Mesodermal cell (in vitro differentiated cells): Measurements from ENCODE around the gene SIN3B.

Experiments
- H3K27ac ChIP-seq: 2 replicates; pipeline ENCODE4 v1.7.0; 2013; ENCODE audit warnings: mild to moderate bottlenecking, low read depth, low read length, moderate library complexity; ENCODE audit not compliant: severe bottlenecking
- H3K36me3 ChIP-seq: 2 replicates; pipeline ENCODE4 v1.7.1; 2013; ENCODE audit warnings: mild to moderate bottlenecking, low read length, moderate library complexity; ENCODE audit not compliant: control insufficient read depth, insufficient read depth
- H3K4me1 ChIP-seq: one replicate; pipeline ENCODE4 v1.7.1; 2013; ENCODE audit warnings: mild to moderate bottlenecking, low read length; ENCODE audit not compliant: insufficient read depth, control insufficient read depth, poor library complexity, severe bottlenecking
- H3K4me3 ChIP-seq: 2 replicates; pipeline ENCODE4 v1.7.0; 2013; ENCODE audit warnings: low read length, control low read depth, mild to moderate bottlenecking; ENCODE audit not compliant: insufficient read depth, poor library complexity, severe bottlenecking; ENCODE audit errors: extremely low read depth
- H3K9me3 ChIP-seq: 2 replicates; pipeline ENCODE4 v1.7.1; 2013; ENCODE audit warnings: mild to moderate bottlenecking, low read length, moderate library complexity; ENCODE audit not compliant: control insufficient read depth
- WGBS, 2 experiments: methylation state at CpG; one replicate each; pipeline ENCODE4 v1.1.5; 2013; ENCODE audit warnings: missing lambda C conversion rate in 2 of 2; ENCODE audit not compliant: insufficient coverage in 2 of 2; 5-methylcytosine and 5-hydroxymethylcytosine counted together

The SIN3B gene

DNA sequence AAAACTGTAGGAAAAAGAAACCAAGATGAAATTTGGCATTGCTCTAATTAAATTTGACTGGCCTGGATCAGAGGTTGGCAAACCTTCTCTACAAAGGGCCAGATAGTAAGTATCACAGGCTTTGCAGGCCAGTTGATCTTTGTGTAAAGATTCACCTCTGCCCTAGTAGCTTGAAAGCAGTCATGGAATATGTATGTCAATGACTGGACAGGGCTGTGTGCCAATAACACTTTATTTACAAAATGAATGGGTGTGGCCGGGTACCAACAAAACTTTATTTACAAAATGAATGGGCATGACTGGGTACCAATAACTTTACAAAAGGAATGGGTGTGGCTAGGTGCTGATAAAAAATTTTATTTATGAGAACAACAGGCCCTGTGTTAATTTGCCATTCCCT, 20.0 kb downstream of the SIN3B start:
- H3K4me1 ChIP-seq = no peaks in the 10 kb centered on the region
- H3K9me3 ChIP-seq = no peaks in the 10 kb centered on the region
- H3K27ac ChIP-seq = no peak overlapping the region
- H3K36me3 ChIP-seq = peaks cover 97% of the 10 kb centered on the region
- H3K4me3 ChIP-seq = no peak overlapping the region
- WGBS, 2 experiments = 100% methylated on average over 1 of the region's 1 CpG; no CpG with 5 or more reads in 1 of the 2 experiments

DNA sequence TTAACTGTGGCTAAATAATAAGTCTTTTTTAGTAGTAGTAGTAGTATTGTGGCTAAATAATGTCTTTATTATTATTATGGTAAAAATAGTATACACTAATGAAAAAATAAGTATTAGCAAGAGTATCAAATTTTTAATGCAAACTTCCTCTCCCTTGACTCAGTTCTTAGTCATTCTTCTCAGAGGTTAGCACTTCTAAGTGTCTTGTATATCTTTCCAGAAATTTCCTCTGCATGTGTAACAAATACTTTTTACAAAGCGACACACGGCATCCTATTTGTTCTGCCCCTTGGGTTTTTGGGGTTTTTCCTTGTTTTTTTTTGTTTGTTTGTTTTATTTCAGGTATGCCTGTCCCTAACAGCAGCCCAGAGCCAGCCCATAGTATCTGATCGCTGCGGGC, 20.9 kb downstream of the SIN3B start:
- no peaks in the 10 kb centered on the region for H3K4me1 ChIP-seq
- WGBS, 2 experiments = 80% methylated on average over 1 of the region's 4 CpGs; no CpG with 5 or more reads in 1 of the 2 experiments
- no peak overlapping the region for H3K4me3 ChIP-seq
- H3K27ac ChIP-seq = no peak overlapping the region
- no peaks in the 10 kb centered on the region for H3K9me3 ChIP-seq
- peaks cover 97% of the 10 kb centered on the region for H3K36me3 ChIP-seq

DNA sequence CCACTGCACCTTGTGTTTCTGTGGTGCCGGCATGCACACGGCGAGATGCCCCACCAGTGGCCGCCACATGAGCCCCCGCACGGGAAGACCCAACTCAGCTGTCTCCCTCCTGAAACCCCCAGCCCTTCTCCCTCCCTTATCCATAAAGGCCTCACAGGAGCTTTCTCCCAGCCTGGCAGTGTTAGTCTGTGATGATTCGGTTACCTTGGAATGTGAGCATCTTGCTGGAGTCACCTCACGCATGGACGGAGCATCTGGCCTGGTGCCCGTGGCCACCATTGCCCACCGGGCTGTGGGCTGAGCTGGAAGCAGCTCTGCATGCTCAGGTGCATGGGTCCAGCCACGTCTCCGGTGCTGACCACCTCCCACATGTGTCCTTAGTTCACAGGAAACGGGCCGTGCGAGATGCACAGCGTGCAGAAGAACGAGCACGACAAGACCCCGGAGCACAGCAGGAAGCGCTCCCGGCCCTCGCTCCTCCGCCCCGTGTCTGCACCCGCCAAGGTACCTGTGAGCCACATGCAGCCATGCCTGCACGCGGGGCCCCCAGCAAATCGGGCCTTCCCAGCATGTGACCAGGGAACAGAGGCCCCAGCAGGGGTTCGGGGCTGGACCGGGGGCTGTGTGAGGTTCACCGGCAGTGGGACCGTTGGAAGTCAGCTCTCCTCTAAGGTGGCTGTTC, 22.0 kb downstream of the SIN3B start:
- H3K36me3 ChIP-seq = peaks cover 98% of the 10 kb centered on the region
- H3K4me1 ChIP-seq = no peaks in the 10 kb centered on the region
- H3K27ac ChIP-seq = no peak overlapping the region
- 92 to 93% methylated on average over 30 to 33 of the region's 33 CpGs for WGBS, 2 experiments
- no peak overlapping the region for H3K4me3 ChIP-seq
- H3K9me3 ChIP-seq = no peaks in the 10 kb centered on the region

DNA sequence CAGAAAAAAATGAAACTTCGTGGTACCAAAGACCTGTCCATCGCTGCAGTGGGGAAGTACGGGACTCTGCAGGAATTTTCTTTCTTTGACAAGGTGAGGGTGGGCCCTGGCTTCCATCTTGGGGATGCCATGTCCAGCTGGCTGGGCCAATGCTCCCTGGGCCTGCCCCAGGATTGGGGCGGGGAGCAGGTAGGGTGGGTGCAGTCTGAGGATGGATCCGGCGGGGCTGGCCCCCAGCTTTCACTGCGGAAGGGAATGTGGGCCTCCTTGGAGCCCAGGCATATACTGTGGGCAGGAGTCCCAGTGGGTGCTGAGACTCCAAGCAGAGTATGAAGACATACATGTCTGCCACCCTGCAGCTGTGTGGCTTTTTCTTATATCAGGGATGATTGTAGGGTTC, 23.9 kb downstream of the SIN3B start:
- Histone ChIP-seq H3K4me3 (no peak overlapping the region), H3K27ac (no peak overlapping the region), H3K4me1 (no peaks in the 10 kb centered on the region), H3K9me3 (no peaks in the 10 kb centered on the region), H3K36me3 (peaks cover 95% of the 10 kb centered on the region)
- 93 to 100% methylated on average over 7 of the region's 7 CpGs for WGBS, 2 experiments

DNA sequence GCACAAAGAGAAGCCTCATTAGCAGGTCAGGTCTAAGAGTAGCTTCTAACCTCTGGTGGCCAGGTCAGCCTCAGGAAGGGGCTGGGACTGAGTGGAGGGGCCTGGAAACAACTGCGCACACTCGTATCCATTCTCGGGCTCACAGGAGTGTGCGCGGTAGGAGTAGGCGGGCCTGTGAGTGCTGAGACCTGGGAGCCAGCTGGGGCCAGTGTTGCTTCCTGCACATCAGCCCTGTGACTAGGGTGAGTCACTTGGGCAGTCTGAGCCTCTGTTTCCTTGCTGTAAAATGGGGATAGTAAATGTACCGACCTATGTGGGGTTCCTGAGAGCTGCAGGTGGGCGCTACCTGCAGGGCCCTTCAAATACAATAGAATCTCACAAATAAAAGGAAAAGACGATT, 26.9 kb downstream of the SIN3B start:
- no peak overlapping the region for H3K4me3 ChIP-seq
- WGBS, 2 experiments = 96 to 97% methylated on average over 7 of the region's 9 CpGs
- peaks cover 82% of the 10 kb centered on the region for H3K36me3 ChIP-seq

DNA sequence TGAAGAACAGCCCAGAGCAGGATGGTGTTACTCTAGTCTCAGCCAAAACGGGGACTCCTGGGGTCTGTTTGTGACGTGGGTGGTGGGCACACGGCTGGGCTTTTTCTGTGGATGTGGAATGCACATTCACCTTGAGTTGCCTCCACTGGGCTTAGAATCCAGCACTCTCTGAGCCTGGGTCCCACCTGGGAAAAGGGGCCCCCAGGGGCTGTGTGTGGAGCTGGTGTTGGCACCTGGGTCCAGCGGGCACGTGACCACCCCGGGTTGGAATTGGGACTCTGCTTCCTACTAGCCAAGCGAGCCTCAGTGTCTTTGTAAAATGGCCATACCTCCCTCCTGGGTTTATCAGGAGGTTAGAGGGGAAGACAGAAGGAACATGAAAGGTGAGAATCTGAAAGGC, 30.4 kb downstream of the SIN3B start:
- Histone ChIP-seq H3K36me3 (peaks cover 77% of the 10 kb centered on the region), H3K9me3 (no peaks in the 10 kb centered on the region), H3K4me1 (no peaks in the 10 kb centered on the region), H3K4me3 (no peak overlapping the region), H3K27ac (no peak overlapping the region)
- WGBS, 2 experiments = 100% methylated on average over 6 to 7 of the region's 7 CpGs

More for the DNA sequence above, 26.9 kb downstream of the SIN3B start:
- Histone ChIP-seq H3K9me3 (no peaks in the 10 kb centered on the region), H3K4me1 (no peaks in the 10 kb centered on the region), H3K27ac (no peak overlapping the region)

DNA sequence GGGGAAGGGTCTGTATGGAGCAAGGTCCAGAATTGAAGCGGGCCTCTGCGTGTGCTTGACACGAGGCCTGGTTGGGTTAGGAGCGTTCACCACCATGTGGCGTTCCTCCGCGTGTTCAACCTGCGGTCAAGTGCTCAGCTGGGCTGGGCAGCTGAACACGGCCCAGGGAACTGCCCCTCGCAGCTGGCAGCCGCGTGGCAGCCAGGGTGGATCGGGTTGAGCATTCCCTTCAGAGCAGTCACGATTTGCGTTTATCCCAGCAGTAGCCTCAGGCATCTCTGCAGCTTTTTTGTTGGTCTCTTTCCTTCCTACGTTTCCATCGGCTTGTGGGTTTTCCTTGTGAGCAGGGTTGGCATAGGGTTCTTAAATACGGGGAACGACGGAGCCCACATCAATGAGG, 30.9 kb downstream of the SIN3B start:
- Histone ChIP-seq H3K9me3 (no peaks in the 10 kb centered on the region), H3K36me3 (peaks cover 76% of the 10 kb centered on the region), H3K27ac (no peak overlapping the region), H3K4me1 (no peaks in the 10 kb centered on the region), H3K4me3 (no peak overlapping the region)
- WGBS, 2 experiments = 92 to 95% methylated on average over 17 to 20 of the region's 20 CpGs

DNA sequence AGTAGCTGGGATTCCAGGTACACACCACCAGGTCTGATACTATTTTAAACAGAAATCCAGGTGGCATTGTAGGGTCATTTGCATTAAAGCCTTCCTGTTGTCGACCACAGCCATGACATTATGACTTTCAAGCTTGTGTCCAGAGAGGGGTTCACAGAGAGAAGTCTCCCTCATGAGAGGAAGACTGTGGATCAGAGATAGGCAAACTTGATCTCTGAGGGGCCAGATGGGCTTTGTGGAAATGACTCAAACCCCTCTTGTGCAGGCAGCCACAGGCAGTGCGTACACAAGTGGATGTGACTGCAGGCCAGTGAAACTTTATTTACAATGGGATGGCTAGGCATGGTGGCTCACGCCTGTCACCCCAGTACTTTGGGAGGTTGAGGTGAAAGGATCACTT, 31.8 kb downstream of the SIN3B start:
- Histone ChIP-seq H3K4me3 (no peak overlapping the region), H3K36me3 (peaks cover 76% of the 10 kb centered on the region), H3K9me3 (no peaks in the 10 kb centered on the region), H3K4me1 (no peaks in the 10 kb centered on the region), H3K27ac (no peak overlapping the region)
- WGBS, 2 experiments = 100% methylated on average over 2 of the region's 3 CpGs

DNA sequence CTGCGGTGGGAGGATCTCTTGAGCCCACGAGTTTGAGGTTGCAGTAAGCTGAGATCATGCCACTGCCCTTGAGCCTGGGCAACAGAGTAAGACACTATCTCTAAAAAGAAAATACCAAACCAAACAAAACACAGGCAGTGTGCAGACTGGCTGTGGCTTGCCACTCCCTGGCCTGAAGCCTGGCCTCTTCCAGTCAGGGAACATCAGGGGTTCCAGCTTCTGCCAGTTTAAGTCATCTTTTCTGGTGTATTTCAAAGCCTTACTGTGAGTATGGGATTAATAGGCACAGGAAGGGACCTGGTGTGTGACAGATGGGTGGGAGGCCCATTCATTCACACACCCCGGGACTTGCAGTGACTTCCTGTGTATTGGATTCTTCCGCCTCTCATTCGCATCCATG, 32.6 kb downstream of the SIN3B start:
- no peak overlapping the region for H3K27ac ChIP-seq
- no peaks in the 10 kb centered on the region for H3K4me1 ChIP-seq
- no peaks in the 10 kb centered on the region for H3K9me3 ChIP-seq
- H3K4me3 ChIP-seq = no peak overlapping the region
- 87 to 96% methylated on average over 5 of the region's 5 CpGs for WGBS, 2 experiments
- H3K36me3 ChIP-seq = peaks cover 78% of the 10 kb centered on the region

DNA sequence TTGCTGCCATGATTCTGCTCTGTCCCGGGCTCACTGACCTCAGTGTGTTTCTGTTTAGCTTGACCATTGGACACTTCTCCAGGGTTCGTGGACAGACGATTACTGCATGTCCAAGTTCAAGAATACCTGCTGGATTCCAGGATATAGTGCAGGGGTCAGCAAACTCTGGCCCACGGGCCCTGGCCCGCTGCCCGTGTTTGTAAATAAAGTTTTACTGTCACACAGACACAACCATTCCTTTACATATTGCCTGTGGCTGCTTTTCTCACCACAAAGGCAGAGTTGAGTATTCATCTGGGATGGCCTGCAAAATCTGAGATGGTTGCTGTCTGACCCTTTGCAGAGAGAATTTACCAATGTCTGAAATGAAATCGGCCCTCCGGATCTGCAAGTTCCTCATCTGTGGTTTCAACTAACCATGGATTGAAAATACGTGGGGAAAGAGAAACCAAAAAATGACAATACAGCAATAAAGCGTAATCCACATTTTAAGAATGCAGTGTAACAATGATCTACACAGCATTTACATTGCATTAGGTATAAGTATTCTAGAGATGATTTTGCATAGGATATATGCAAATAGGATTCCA, 33.7 kb downstream of the SIN3B start:
- Histone ChIP-seq H3K4me3 (no peak overlapping the region), H3K9me3 (no peaks in the 10 kb centered on the region), H3K36me3 (peaks cover 78% of the 10 kb centered on the region), H3K4me1 (no peaks in the 10 kb centered on the region), H3K27ac (no peak overlapping the region)
- 93 to 100% methylated on average over 6 to 8 of the region's 10 CpGs for WGBS, 2 experiments

DNA sequence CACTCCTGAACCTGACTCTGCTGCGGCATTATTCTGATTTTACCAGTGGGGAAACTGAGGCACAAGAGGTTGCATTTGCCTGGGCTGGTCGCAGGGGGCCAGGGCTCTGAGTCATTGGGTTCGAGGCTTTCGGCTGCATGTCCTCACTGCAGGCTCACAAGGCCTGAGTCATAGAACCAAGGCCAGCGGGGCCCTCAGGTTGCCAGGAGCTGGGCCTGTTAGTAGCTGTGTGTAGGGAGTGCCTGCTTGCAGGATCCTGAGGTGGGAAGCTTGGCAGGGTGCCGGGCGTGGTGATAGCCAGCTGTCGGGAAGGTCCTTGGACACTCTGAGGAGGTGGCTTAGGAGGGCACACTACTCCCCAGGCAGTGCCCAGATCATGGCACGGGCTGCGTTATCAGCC, 38.0 kb downstream of the SIN3B start:
- WGBS, 2 experiments = 90 to 96% methylated on average over 9 to 10 of the region's 10 CpGs
- no peak overlapping the region for H3K4me3 ChIP-seq
- H3K36me3 ChIP-seq = peaks cover 96% of the 10 kb centered on the region
- no peaks in the 10 kb centered on the region for H3K9me3 ChIP-seq
- no peak overlapping the region for H3K27ac ChIP-seq
- no peaks in the 10 kb centered on the region for H3K4me1 ChIP-seq
